OCI-LY1 (cell line): ENCODE data around the gene IST1.

Source experiments
- H2AFZ ChIP-seq: fragments of 200-600 bp; sonication (generic), shearing (Covaris generic); 2 replicates; pipeline ENCODE4 v1.6.0; 2014; ENCODE audit warnings: antibody characterized with exemption, mild to moderate bottlenecking, low read length
- H3F3A ChIP-seq: fragments of 200-600 bp; sonication (generic), shearing (Covaris generic); 2 replicates; pipeline ENCODE4 v1.6.0; 2014; ENCODE audit warnings: mild to moderate bottlenecking, antibody characterized with exemption, low read length, moderate library complexity; ENCODE audit not compliant: insufficient read depth
- H3K27ac ChIP-seq: fragments of 200-600 bp; sonication (generic); 2 replicates; pipeline ENCODE4 v1.5.1; 2014; ENCODE audit warnings: low read length, mixed run types, mild to moderate bottlenecking, low read depth; ENCODE audit not compliant: poor library complexity, severe bottlenecking
- H3K27me3 ChIP-seq: fragments of 200-600 bp; sonication (generic); 2 replicates; pipeline ENCODE4 v1.6.0; 2014; ENCODE audit warnings: antibody characterized with exemption, mild to moderate bottlenecking, low read length, moderate library complexity; ENCODE audit not compliant: insufficient read depth
- H3K36me3 ChIP-seq: fragments of 200-600 bp; sonication (generic); 2 replicates; pipeline ENCODE4 v1.6.1; 2014; ENCODE audit warnings: mild to moderate bottlenecking, antibody characterized with exemption, low read length, moderate library complexity, mixed read lengths; ENCODE audit not compliant: insufficient read depth
- H3K4me1 ChIP-seq: fragments of 200-600 bp; sonication (generic); 2 replicates; pipeline ENCODE4 v1.5.1; 2014; ENCODE audit warnings: mild to moderate bottlenecking, low read length, moderate library complexity; ENCODE audit not compliant: insufficient read depth, severe bottlenecking
- H3K4me2 ChIP-seq: fragments of 200-600 bp; sonication (generic), shearing (Covaris generic); 2 replicates; pipeline ENCODE4 v1.6.1; 2014; ENCODE audit warnings: low read length
- H3K4me3 ChIP-seq: fragments of 200-600 bp; sonication (generic); 2 replicates; pipeline ENCODE4 v1.5.1; 2014; ENCODE audit warnings: low read length, low read depth, mild to moderate bottlenecking, mixed read lengths; ENCODE audit not compliant: poor library complexity, severe bottlenecking
- H3K79me2 ChIP-seq: fragments of 200-600 bp; shearing (Covaris generic); 2 replicates; pipeline ENCODE4 v1.6.1; 2016; ENCODE audit warnings: mixed run types, low read length, mixed read lengths; ENCODE audit not compliant: insufficient read depth
- H3K9ac ChIP-seq: fragments of 200-600 bp; sonication (generic), shearing (Covaris generic); 2 replicates; pipeline ENCODE4 v1.6.1; 2014; ENCODE audit warnings: mild to moderate bottlenecking, low read length, mixed read lengths
- H3K9me2 ChIP-seq: fragments of 200-600 bp; sonication (generic), shearing (Covaris generic); 2 replicates; pipeline ENCODE4 v1.6.1; 2014; ENCODE audit warnings: low read depth, mild to moderate bottlenecking, low read length, mixed read lengths
- H3K9me3 ChIP-seq: fragments of 200-600 bp; shearing (Covaris generic); 2 replicates; pipeline ENCODE4 v1.6.1; 2014; ENCODE audit warnings: low read length, mixed read lengths
- H4K20me1 ChIP-seq: fragments of 200-600 bp; sonication (generic), shearing (Covaris generic); 2 replicates; pipeline ENCODE4 v1.6.0; 2016; ENCODE audit warnings: mild to moderate bottlenecking, low read length; ENCODE audit not compliant: insufficient read depth
- CTCF ChIP-seq: fragments of 200-600 bp; sonication (generic), shearing (Covaris generic); IDR thresholded peaks from 2 replicates; pipeline ENCODE4 v1.5.1; 2017; ENCODE audit warnings: mild to moderate bottlenecking, antibody characterized with exemption, low read length, moderate library complexity, mixed read lengths
- EZH2 ChIP-seq: fragments of 200-600 bp; sonication (generic), shearing (Covaris generic); IDR thresholded peaks from 2 replicates; pipeline ENCODE4 v1.8.0; 2017; ENCODE audit warnings: borderline replicate concordance, mixed run types, mild to moderate bottlenecking, antibody characterized with exemption, low read length, moderate library complexity, mixed read lengths

The IST1 gene

GRCh38 chr16:71883168-71883848 lies 12.0 kb upstream of the IST1 start:
- Histone ChIP-seq H4K20me1 (no peaks in the 10 kb centered on the region), H3K4me3 (peak overlapping the region; percentile 86), H3F3A (peaks cover 5% of the 10 kb centered on the region; the same call in 1 of the 2 replicates), H3K27me3 (no peaks in the 10 kb centered on the region), H3K27ac (peak overlapping the region; percentile 71), H2AFZ (no peak overlapping the region), H3K79me2 (no peaks in the 10 kb centered on the region), H3K36me3 (peaks cover 23% of the 10 kb centered on the region; the same call in 1 of the 2 replicates), H3K9me3 (no peaks in the 10 kb centered on the region), H3K4me1 (peaks cover 37% of the 10 kb centered on the region), H3K9me2 (no peaks in the 10 kb centered on the region), H3K9ac (peak overlapping the region; percentile 86), H3K4me2 (peak overlapping the region; percentile 84)
- TF ChIP-seq CTCF (no peak), EZH2 (no peak)

GRCh38 chr16:71883849-71884638 lies 11.3 kb upstream of the IST1 start, which contains the start of gene ZNF821:
ZNF821 (minus strand) TSS chr16:71884182; CDS start chr16:71879946, 4,236 bp downstream.
- H3K4me2 ChIP-seq: peak within 1 kb of the TSS; percentile 84
- H3K4me1 ChIP-seq: peaks cover 37% of the 10 kb centered on the region
- H3K4me3 ChIP-seq: peak within 1 kb of the TSS; percentile 86

GRCh38 chr16:71885261-71885650 lies 10.1 kb upstream of the IST1 start:
- no peak overlapping the region for H3K4me3 ChIP-seq
- peaks cover 5% of the 10 kb centered on the region; the same call in 1 of the 2 replicates for H3F3A ChIP-seq
- H3K9me2 ChIP-seq: no peaks in the 10 kb centered on the region
- peaks cover 5% of the 10 kb centered on the region; the same call in 1 of the 2 replicates for H3K36me3 ChIP-seq
- 0 out of 2 replicates have a peak overlapping the region, but pooled peaks have one; percentile 5 for H2AFZ ChIP-seq
- no peaks in the 10 kb centered on the region for H3K27me3 ChIP-seq
- peaks cover 38% of the 10 kb centered on the region for H3K4me1 ChIP-seq
- no peaks in the 10 kb centered on the region for H3K9me3 ChIP-seq
- no peak for TF ChIP-seq EZH2
- H3K9ac ChIP-seq: no peak overlapping the region
- H3K27ac ChIP-seq: peak overlapping the region; percentile 60
- no peaks in the 10 kb centered on the region for H3K79me2 ChIP-seq
- no peaks in the 10 kb centered on the region for H4K20me1 ChIP-seq
- peak overlapping the region; percentile 84; the same call in 1 of the 2 replicates for H3K4me2 ChIP-seq

More at GRCh38 chr16:71883849-71884638, 11.3 kb upstream of the IST1 start, which contains the start of gene ZNF821:
- Histone ChIP-seq H3K9ac (peak within 1 kb of the TSS; percentile 86), H3K9me2 (no peaks in the 10 kb centered on the region), H4K20me1 (no peaks in the 10 kb centered on the region), H3F3A (peaks cover 5% of the 10 kb centered on the region; the same call in 1 of the 2 replicates), H3K9me3 (no peaks in the 10 kb centered on the region), H3K79me2 (no peaks in the 10 kb centered on the region), H2AFZ (peak within 1 kb of the TSS; percentile 98), H3K27me3 (no peaks in the 10 kb centered on the region), H3K27ac (peak within 1 kb of the TSS; percentile 71), H3K36me3 (peaks cover 16% of the 10 kb centered on the region; the same call in 1 of the 2 replicates)
- TF ChIP-seq EZH2 (no peak), CTCF (peak; percentile 58)
